Measurements from ENCODE around the gene CYGB. TPM values are rescaled to one million over a fixed set of nuclear protein-coding genes. Genes with fewer than 3 reads are reported as not detected.

CYGB gene
- total and polyA plus RNA-seq, 2 of the 13 experiments (the other 11 are each of a cell fraction or from before 2014, with no cell fraction given): 18.9 to 27.1 TPM

DNA sequence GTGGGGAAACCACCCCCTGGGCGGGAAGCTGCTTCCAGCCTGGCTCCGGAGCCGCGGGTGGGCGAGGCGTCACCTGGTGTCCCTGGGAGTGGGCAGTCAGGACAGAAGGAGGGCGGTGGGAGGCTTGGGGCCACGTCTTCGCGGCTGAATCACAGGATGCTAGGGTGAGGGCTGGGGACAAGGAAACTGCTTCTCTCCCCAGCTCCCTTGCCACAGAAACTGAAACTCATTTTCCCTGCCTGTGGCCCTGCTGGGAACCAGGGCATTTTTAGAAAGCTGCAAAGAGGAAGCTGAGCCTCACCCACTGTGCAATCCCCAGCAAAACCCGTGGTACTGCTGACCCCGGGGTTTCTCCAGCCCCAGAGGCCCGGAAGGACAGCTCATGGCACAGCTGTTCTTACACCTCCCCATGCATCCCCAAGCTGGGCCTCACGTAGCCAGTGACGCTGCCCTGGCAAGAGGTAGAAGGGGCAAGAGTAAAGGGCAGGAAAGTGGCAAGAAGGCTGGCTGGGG, 44.5 kb downstream of the CYGB start (continued):
- TF ChIP-seq REST (IDR thresholded peaks at IDR 0.05; ENCODE audit: borderline replicate concordance in 1 of 2, low read depth in 1 of 2, low read length in 2 of 2) (0 out of 4 replicates have a peak, but pooled peaks of 1 of the 2 experiments have one; percentile 9), ZNF569 (CRISPR knock-in tag; IDR thresholded peaks at IDR 0.05; ENCODE audit: borderline replicate concordance) (0 out of 2 replicates have a peak, but pooled peaks have one; percentile 32), SAP130 (CRISPR knock-in tag; IDR thresholded peaks at IDR 0.05; ENCODE audit: low read depth) (peak; percentile 76), SP1 (IDR thresholded peaks at IDR 0.05) (no peak), SP1 (CRISPR knock-in tag; IDR thresholded peaks at IDR 0.05) (no peak), IRF2 (CRISPR knock-in tag; IDR thresholded peaks at IDR 0.05) (0 out of 2 replicates have a peak, but pooled peaks have one; percentile 7), MXD4 (CRISPR knock-in tag; IDR thresholded peaks at IDR 0.05) (0 out of 2 replicates have a peak, but pooled peaks have one; percentile 25), PHF21A (CRISPR knock-in tag; IDR thresholded peaks at IDR 0.05) (peak; percentile 33; the same call in 1 of the 2 replicates), ETV5 (CRISPR knock-in tag; IDR thresholded peaks at IDR 0.05; ENCODE audit: borderline replicate concordance) (peak; percentile 81), ELF1 (CRISPR knock-in tag; IDR thresholded peaks at IDR 0.05) (peak; percentile 54), NCOA2 (CRISPR knock-in tag; IDR thresholded peaks at IDR 0.05) (0 out of 2 replicates have a peak, but pooled peaks have one; percentile 17), TSC22D2 (CRISPR knock-in tag; IDR thresholded peaks at IDR 0.05; ENCODE audit: borderline replicate concordance) (0 out of 2 replicates have a peak, but pooled peaks have one; percentile 17), KDM2A (CRISPR knock-in tag; IDR thresholded peaks at IDR 0.05; ENCODE audit: borderline replicate concordance, low read depth) (peak; percentile 44), PAXIP1 (CRISPR knock-in tag; conservative IDR thresholded peaks at IDR 0.05) (0 out of 2 replicates have a peak, but pooled peaks have one; percentile 20)
- TF ChIP-seq, protein P1, sequence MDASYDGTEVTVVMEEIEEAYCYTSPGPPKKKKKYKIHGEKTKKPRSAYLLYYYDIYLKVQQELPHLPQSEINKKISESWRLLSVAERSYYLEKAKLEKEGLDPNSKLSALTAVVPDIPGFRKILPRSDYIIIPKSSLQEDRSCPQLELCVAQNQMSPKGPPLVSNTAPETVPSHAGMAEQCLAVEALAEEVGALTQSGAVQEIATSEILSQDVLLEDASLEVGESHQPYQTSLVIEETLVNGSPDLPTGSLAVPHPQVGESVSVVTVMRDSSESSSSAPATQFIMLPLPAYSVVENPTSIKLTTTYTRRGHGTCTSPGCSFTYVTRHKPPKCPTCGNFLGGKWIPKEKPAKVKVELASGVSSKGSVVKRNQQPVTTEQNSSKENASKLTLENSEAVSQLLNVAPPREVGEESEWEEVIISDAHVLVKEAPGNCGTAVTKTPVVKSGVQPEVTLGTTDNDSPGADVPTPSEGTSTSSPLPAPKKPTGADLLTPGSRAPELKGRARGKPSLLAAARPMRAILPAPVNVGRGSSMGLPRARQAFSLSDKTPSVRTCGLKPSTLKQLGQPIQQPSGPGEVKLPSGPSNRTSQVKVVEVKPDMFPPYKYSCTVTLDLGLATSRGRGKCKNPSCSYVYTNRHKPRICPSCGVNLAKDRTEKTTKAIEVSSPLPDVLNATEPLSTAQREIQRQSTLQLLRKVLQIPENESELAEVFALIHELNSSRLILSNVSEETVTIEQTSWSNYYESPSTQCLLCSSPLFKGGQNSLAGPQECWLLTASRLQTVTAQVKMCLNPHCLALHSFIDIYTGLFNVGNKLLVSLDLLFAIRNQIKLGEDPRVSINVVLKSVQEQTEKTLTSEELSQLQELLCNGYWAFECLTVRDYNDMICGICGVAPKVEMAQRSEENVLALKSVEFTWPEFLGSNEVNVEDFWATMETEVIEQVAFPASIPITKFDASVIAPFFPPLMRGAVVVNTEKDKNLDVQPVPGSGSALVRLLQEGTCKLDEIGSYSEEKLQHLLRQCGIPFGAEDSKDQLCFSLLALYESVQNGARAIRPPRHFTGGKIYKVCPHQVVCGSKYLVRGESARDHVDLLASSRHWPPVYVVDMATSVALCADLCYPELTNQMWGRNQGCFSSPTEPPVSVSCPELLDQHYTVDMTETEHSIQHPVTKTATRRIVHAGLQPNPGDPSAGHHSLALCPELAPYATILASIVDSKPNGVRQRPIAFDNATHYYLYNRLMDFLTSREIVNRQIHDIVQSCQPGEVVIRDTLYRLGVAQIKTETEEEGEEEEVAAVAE (CRISPR knock-in tag; IDR thresholded peaks at IDR 0.05; ENCODE audit: borderline replicate concordance): peak; percentile 54; the same call in 1 of the 2 replicates
- TF ChIP-seq, protein P2, sequence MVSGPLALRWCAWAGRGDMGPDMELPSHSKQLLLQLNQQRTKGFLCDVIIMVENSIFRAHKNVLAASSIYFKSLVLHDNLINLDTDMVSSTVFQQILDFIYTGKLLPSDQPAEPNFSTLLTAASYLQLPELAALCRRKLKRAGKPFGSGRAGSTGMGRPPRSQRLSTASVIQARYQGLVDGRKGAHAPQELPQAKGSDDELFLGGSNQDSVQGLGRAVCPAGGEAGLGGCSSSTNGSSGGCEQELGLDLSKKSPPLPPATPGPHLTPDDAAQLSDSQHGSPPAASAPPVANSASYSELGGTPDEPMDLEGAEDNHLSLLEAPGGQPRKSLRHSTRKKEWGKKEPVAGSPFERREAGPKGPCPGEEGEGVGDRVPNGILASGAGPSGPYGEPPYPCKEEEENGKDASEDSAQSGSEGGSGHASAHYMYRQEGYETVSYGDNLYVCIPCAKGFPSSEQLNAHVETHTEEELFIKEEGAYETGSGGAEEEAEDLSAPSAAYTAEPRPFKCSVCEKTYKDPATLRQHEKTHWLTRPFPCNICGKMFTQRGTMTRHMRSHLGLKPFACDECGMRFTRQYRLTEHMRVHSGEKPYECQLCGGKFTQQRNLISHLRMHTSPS (CRISPR knock-in tag; IDR thresholded peaks at IDR 0.05; ENCODE audit: low read depth): peak; percentile 93
